CD4-positive, alpha-beta T cell treated with Interleukin-12 subunit alpha and Interleukin-12 subunit beta, for 1 hour (primary cell): ENCODE measurements around the gene NAA20.

ENCODE experiments used
- DNase-seq: peaks from one replicate; pipeline ENCODE4 v3.0.0-alpha.2; 2020

NAA20 gene

DNA sequence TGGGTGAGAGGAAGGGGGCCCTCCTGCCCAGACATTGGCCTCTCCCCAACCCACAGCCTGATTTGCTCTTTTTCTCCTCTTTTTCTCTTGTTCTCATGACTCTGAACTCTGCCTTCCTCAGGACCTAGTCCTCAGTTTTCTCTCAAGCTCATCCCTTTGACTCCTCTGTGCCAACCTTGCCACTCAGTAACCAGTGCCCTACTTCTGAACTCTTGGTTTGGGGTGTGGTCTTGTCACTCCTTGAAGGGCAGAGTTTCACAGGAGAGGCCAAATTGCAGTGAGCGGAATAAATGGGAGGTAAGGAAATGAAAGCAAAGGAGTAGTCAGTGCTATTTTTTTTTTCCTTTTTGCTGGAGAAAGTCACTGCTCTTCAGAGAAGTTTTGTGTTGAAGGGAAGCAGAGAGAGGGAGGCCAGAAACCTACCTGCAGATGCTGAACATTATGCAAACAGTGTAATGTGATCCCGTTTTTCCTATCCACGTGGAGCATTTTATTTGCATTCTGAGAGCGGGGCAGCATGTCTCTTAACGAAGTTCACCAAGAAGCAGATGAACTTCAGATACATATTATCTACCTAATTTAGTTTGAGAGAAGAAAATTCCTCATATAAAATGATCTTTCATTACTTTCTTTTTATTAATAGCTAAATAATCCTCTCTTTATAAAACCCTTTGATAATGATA lies 62.1 kb downstream of the NAA20 start:
- DNase-seq: no peak
